Adrenal gland (tissue), 12 donors: ENCODE data around the gene CTPS2. TPM values are rescaled to one million over a fixed set of nuclear protein-coding genes. Genes with fewer than 3 reads are reported as not detected.
"Not testable (repeated sequence)": the region's sequence is repeated elsewhere in the genome, so short reads cannot be mapped to it uniquely, and the experiment has no call there.

Experiments
- DNase-seq, 7 donors: peaks; one replicate each; pipeline ENCODE4 v3.0.0-alpha.2; 2019 to 2020
- H3K27ac ChIP-seq, 5 donors: fragments of 200-600 bp; sonication (generic) in 4 of 5; 1 replicate in 3 of 5; 2 replicates in 2 of 5; pipeline versions ENCODE4 v1.5.1 to v1.8.0; 2016 to 2020; ENCODE audit warnings: mild to moderate bottlenecking in 1 of 5
- H3K27me3 ChIP-seq: fragments of 200-600 bp; 2 replicates; pipeline ENCODE4 v1.8.0; 2021
- H3K36me3 ChIP-seq, 2 donors: fragments of 200-600 bp; replicated peaks in 1 of 2; 1 replicate in 1 of 2; 2 replicates in 1 of 2; pipeline versions ENCODE4 v1.5.1 to v1.8.0; 2018 to 2022
- H3K4me1 ChIP-seq, 2 donors: fragments of 200-600 bp; replicated peaks in 1 of 2; 1 replicate in 1 of 2; 2 replicates in 1 of 2; pipeline versions ENCODE4 v1.5.1 to v1.8.0; 2018 to 2021
- H3K4me3 ChIP-seq, 4 donors: fragments of 200-600 bp; sonication (generic) in 3 of 4; one replicate each; pipeline ENCODE4 v1.5.1; 2016 to 2018
- H3K9me3 ChIP-seq, 3 donors: fragments of 200-600 bp; sonication (generic) in 1 of 3; replicated peaks in 1 of 3; 1 replicate in 2 of 3; 2 replicates in 1 of 3; pipeline versions ENCODE4 v1.5.1 to v1.8.0; 2016 to 2021
- CTCF ChIP-seq, 6 experiments: fragments of 450-650 bp in 4 of 6; fragments of 200-600 bp in 2 of 6; sonication (generic) in 1 of 6; IDR thresholded peaks; 1 replicate in 5 of 6; 2 replicates in 1 of 6; pipeline versions ENCODE4 v1.5.1 to v1.8.0; 2016 to 2021; ENCODE audit warnings: antibody characterized with exemption in 6 of 6, mild to moderate bottlenecking in 2 of 6, moderate library complexity in 1 of 6
- POLR2A ChIP-seq, 2 donors: fragments of 450-650 bp; IDR thresholded peaks; one replicate each; pipeline ENCODE4 v1.6.1; 2017; ENCODE audit warnings: antibody characterized with exemption in 2 of 2, mild to moderate bottlenecking in 2 of 2, moderate library complexity in 1 of 2
- WGBS, 4 donors: extraction: QIAGEN DNeasy Blood & Tissue Kit in 2 of 4; methylation state at CpG; one replicate each; pipeline versions ENCODE4 v1.1.5 to v1.1.7; 2013 to 2017; 5-methylcytosine and 5-hydroxymethylcytosine counted together
- intact Hi-C, 2 donors: fragments of 100-400 bp; cut with DNase I; formaldehyde crosslinking; loops; one replicate each; pipeline versions ENCODE4 v1.14.1 to v1.15.0; 2022 to 2023
- polyA plus RNA-seq, 3 donors: library from polyadenylated mRNA; stranded (reverse); fragments of 200-250 nt in 2 of 3; fragments of 350-450 nt in 1 of 3; fragmentation: Illumina TruSeq in 1 of 3; extraction: RNeasy Lipid Tissue Mini Kit (QIAGEN cat#74804) in 1 of 3; gene quantifications; one replicate each; pipeline ENCODE4 v1.2.3, GENCODE V29; 2013 to 2014
- total RNA-seq, 9 donors: library from RNA; depleted of rRNA in 4 of 9; stranded (reverse); fragments of >200 nt in 4 of 9; fragments of 120-200 nt in 1 of 9; fragmentation: NEBNext Ultra II Directional in 1 of 9; extraction: Animal tissue kit (Norgen Biotek cat#: 25700) in 1 of 9; gene quantifications; one replicate each; pipeline versions ENCODE4 v1.1.0 to v1.2.4, GENCODE V29; 2013 to 2023
- donor health status: healthy with polysubstance abuse.
- donor health status: Bipolar disorder and iron deficiency.
- donor health status: DM: yes; HTN: yes; CAD: no.
- donor health status: DM: no; HTN: no; CAD: no.
- donor health status: DM: no; HTN: no; CAD: no.
- donor health status: DM: yes; HTN: yes; CAD: no.

The CTPS2 gene
- total and polyA plus RNA-seq, 12 donors, result 8.1 to 35.8 (median 18.6) TPM

GRCh38 chrX:16588266-16588665 is 124.2 kb downstream of the CTPS2 start:
- Histone ChIP-seq H3K4me1 (no peaks in the 10 kb centered on the region), H3K27ac (no peak overlapping the region), H3K9me3 (no peaks in the 10 kb centered on the region), H3K27me3 (no peaks in the 10 kb centered on the region), H3K36me3 (peaks cover 0 to 3% of the 10 kb centered on the region in 2 donors), H3K4me3 (no peak overlapping the region)
- intact Hi-C loops, result no loop called here
- no peak for TF ChIP-seq POLR2A (IDR thresholded peaks at IDR 0.05)
- no peak for TF ChIP-seq CTCF (IDR thresholded peaks at IDR 0.05)
- WGBS, 4 donors, result 72 to 100% (median 88%) methylated on average over 1 of the region's 1 CpG
- DNase-seq, result no peak

DNA sequence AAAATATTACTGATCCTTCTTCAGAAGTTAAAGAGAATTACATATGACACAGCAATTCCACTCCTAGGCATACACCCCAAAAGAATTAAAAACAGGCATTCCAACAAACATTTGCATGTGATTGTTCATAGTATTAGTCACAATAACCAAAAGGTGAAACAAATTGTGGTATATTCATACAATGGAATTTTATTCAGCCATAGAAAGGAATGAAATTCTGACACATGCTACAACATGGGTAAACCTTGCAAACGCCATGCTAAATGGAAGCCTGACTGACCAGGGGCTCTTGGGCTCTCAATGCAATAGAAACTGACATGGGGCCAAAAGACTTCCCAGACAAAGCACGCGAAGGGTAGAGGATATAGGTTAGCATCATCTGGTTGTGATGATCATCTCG is 124.6 kb downstream of the CTPS2 start:
- TF ChIP-seq POLR2A (IDR thresholded peaks at IDR 0.05) (no peak), CTCF (IDR thresholded peaks at IDR 0.05) (no peak)
- Histone ChIP-seq H3K4me1 (no peaks in the 10 kb centered on the region), H3K4me3 (no peak overlapping the region), H3K9me3 (no peaks in the 10 kb centered on the region), H3K36me3 (peaks cover 0 to 3% of the 10 kb centered on the region in 2 donors), H3K27ac (no peak overlapping the region), H3K27me3 (no peaks in the 10 kb centered on the region)
- WGBS, 4 donors, result 69 to 96% (median 86%) methylated on average over 4 of the region's 4 CpGs
- no peak for DNase-seq
- intact Hi-C loops, result no loop called here

DNA sequence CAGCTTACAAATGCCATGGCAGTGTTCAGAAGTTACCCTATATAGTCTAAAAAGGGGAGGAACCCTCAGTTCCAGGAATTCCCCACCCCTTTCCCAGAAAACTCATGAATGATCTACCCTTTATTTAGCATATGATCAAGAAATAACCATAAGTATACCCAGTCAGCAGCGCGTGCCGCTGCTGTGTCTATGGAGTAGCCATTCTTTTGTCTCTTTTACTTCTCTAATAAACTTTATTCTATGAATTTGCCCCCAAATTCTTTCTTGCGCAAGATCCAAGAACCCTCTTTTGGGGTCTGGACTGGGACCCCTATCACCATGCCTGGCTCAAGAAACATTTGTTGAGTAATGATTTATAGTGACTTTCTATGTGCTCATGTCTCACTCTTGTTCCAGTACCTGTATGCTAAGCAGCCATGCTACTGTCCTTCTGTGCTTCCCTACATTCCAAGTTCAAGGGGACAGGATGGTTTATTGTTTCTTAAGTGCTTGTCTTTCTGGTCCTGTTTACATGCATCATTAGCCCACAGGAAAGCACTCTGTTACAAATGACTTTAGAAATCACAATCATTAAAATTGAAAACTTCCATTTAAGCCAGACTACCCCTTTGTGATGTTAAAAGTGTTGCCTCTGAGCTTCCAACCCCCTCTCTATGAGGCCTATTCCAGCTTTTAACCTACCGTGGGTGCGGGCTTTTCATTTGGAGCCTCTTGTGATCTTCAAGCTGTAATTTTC is 125.9 kb downstream of the CTPS2 start:
- Histone ChIP-seq H3K9me3 (peaks cover 0 to 12% (median 0%) of the 10 kb centered on the region in 3 donors), H3K4me1 (no peaks in the 10 kb centered on the region), H3K4me3 (no peak overlapping the region), H3K27ac (no peak overlapping the region), H3K36me3 (peaks cover 0 to 3% of the 10 kb centered on the region in 2 donors), H3K27me3 (no peaks in the 10 kb centered on the region)
- no peak for DNase-seq
- 76 to 98% (median 89%) methylated on average over 6 of the region's 6 CpGs for WGBS, 4 donors
- TF ChIP-seq POLR2A (IDR thresholded peaks at IDR 0.05) (no peak), CTCF (IDR thresholded peaks at IDR 0.05) (no peak)
- intact Hi-C loops, result no loop called here

- DNase-seq, result no peak
- peaks cover 0 to 17% (median 0%) of the 10 kb centered on the region in 3 donors for H3K9me3 ChIP-seq
- H3K4me3 ChIP-seq, result no peak overlapping the region
- H3K4me1 ChIP-seq, result no peaks in the 10 kb centered on the region
- H3K27ac ChIP-seq, result no peak overlapping the region
- TF ChIP-seq CTCF (IDR thresholded peaks at IDR 0.05), result no peak
- TF ChIP-seq POLR2A (IDR thresholded peaks at IDR 0.05), result no peak
- H3K36me3 ChIP-seq, result peaks cover 0 to 3% of the 10 kb centered on the region in 2 donors
- no peaks in the 10 kb centered on the region for H3K27me3 ChIP-seq
- intact Hi-C loops, result no loop called here
- WGBS, 4 donors, result 46 to 80% (median 61%) methylated on average over 7 of the region's 7 CpGs
These were observed 126.7 kb downstream of the CTPS2 start for GRCh38 chrX:16585486-16586376.

DNA sequence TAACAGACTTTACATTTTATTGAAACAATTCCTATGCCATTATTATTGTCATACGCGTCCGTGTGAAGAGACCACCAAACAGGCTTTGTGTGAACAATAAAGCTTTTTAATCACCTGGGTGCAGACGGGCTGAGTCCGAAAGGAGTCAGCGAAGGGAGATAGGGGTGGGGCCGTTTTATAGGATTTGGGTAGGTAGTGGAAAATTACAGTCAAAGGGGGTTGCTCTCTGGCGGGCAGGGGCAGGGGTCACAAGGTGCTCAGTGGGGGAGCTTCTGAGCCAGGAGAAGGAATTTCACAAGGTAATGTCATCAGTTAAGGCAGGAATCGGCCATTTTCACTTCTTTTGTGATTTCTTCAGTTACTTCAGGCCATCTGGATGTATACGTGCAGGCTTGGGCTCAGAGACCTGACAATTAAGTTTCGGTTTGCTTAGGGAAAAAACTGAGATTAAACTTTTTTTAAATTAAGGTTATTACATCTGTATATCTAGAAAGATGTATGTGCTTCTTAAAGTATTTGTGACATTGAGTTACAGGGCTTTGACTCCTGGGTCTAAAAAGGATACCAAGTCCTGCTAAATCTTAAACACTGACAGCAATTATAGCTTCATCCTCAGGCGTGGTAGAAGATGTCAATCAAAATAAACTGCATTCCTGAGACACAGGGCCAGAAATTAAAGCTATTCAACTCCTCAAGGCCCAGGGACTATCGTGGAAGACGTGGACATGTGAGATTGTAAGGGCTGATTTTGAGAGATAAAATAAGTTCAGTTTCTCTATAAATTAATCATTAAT is 132.3 kb downstream of the CTPS2 start:
- H3K27ac ChIP-seq, intact Hi-C loops, H3K4me3 ChIP-seq, H3K36me3 ChIP-seq, H3K4me1 ChIP-seq, DNase-seq, H3K27me3 ChIP-seq: not testable (repeated sequence)
- WGBS, 4 donors, result 44 to 74% (median 59%) methylated on average over 14 of the region's 14 CpGs
- H3K9me3 ChIP-seq, result peaks cover 0 to 17% (median 0%) of the 10 kb centered on the region in 3 donors
